Stimulated activated CD4-positive, alpha-beta T cell treated with anti-CD3 and anti-CD28 coated beads, TNF-alpha, amount 100 ng/mL, for 1 hour (primary cell): ENCODE data around the gene ATXN8OS.
"Not testable (repeated sequence)": the region's sequence is repeated elsewhere in the genome, so short reads cannot be mapped to it uniquely, and the experiment has no call there.

ENCODE experiments used
- DNase-seq, 3 donors: peaks; one replicate each; pipeline ENCODE4 v3.0.0-alpha.2; 2020; ENCODE audit warnings: low read depth in 3 of 3, low spot score in 1 of 3

ATXN8OS gene

GRCh38 chr13:70107498-70108281 lies at the start of gene ATXN8OS:
ATXN8OS (plus strand) TSS chr13:70107826.
- no peak for DNase-seq

GRCh38 chr13:70080012-70080411 lies 27.6 kb upstream of the ATXN8OS start:
- no peak for DNase-seq

- no peak for DNase-seq
Measured at GRCh38 chr13:70087247-70087646, 20.4 kb upstream of the ATXN8OS start.

GRCh38 chr13:70088926-70089325 lies 18.7 kb upstream of the ATXN8OS start:
- no peak for DNase-seq

- no peak for DNase-seq
Measured at GRCh38 chr13:70090036-70090723, 17.4 kb upstream of the ATXN8OS start.

GRCh38 chr13:70098669-70099068 lies 9.0 kb upstream of the ATXN8OS start:
- no peak for DNase-seq

- no peak for DNase-seq
Measured at GRCh38 chr13:70104481-70104880, 3.1 kb upstream of the ATXN8OS start.

GRCh38 chr13:70107125-70107497 lies 515 bp upstream of the ATXN8OS start:
- no peak for DNase-seq

GRCh38 chr13:70108356-70109105 lies 905 bp downstream of the ATXN8OS start, which contains the start of gene KLHL1:
KLHL1 (minus strand) TSS chr13:70108452; CDS start chr13:70107699, 753 bp downstream.
- no peak for DNase-seq

- no peak for DNase-seq
Measured at GRCh38 chr13:70117338-70117905, 9.8 kb downstream of the ATXN8OS start.

- DNase-seq, result no peak
Measured at GRCh38 chr13:70125693-70126092, 18.1 kb downstream of the ATXN8OS start.

- DNase-seq, result no peak
Measured at GRCh38 chr13:70128098-70128497, 20.5 kb downstream of the ATXN8OS start.

GRCh38 chr13:70142658-70143057 lies 35.0 kb downstream of the ATXN8OS start:
- not testable (repeated sequence) for DNase-seq

GRCh38 chr13:70162141-70162540 lies 54.5 kb downstream of the ATXN8OS start:
- DNase-seq, result no peak

GRCh38 chr13:70170689-70171088 lies 63.1 kb downstream of the ATXN8OS start:
- DNase-seq, result no peak

GRCh38 chr13:70171151-70171550 lies 63.5 kb downstream of the ATXN8OS start:
- no peak for DNase-seq

- no peak for DNase-seq
Measured at GRCh38 chr13:70172946-70173597, 65.4 kb downstream of the ATXN8OS start.

- no peak for DNase-seq
Measured at GRCh38 chr13:70173598-70173959, 66.0 kb downstream of the ATXN8OS start.

GRCh38 chr13:70178346-70178745 lies 70.7 kb downstream of the ATXN8OS start:
- no peak for DNase-seq
